Peyer's patch (tissue), 4 donors: ENCODE measurements around the gene TRPM3.

ENCODE experiments used
- POLR2A ChIP-seq, 2 donors: fragments of 450-650 bp; IDR thresholded peaks; one replicate each; pipeline ENCODE4 v1.5.1; 2017; ENCODE audit warnings: antibody characterized with exemption in 2 of 2, mild to moderate bottlenecking in 2 of 2, moderate library complexity in 2 of 2
- TF ChIP-seq, protein P1 (sequence below), 6 experiments: fragments of 450-650 bp in 4 of 6; fragments of 200-600 bp in 2 of 6; sonication (generic) in 1 of 6; IDR thresholded peaks; one replicate each; pipeline ENCODE4 v1.5.1; 2017 to 2019; ENCODE audit warnings: antibody characterized with exemption in 6 of 6, mild to moderate bottlenecking in 3 of 6, moderate library complexity in 1 of 6

DNA sequence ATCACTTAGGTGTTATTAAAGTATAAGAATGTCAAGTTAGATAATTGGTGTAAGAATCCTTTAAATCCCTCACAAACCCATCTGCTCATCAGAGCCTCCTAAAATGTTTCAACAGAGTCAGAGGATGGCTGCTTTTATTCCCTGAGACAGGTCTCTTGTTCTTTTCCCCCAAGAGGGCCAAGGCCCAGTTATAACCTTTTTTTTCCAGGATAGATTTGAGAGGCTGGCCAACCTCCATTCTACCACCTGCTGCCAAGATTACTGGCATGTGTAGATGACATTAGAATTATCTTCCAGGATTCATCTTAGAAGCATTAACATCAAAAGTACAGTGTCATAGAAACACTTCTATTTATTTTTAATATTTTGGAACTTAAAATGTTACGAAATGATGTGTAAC lies 305.1 kb downstream of the TRPM3 start:
- TF ChIP-seq, protein P1, sequence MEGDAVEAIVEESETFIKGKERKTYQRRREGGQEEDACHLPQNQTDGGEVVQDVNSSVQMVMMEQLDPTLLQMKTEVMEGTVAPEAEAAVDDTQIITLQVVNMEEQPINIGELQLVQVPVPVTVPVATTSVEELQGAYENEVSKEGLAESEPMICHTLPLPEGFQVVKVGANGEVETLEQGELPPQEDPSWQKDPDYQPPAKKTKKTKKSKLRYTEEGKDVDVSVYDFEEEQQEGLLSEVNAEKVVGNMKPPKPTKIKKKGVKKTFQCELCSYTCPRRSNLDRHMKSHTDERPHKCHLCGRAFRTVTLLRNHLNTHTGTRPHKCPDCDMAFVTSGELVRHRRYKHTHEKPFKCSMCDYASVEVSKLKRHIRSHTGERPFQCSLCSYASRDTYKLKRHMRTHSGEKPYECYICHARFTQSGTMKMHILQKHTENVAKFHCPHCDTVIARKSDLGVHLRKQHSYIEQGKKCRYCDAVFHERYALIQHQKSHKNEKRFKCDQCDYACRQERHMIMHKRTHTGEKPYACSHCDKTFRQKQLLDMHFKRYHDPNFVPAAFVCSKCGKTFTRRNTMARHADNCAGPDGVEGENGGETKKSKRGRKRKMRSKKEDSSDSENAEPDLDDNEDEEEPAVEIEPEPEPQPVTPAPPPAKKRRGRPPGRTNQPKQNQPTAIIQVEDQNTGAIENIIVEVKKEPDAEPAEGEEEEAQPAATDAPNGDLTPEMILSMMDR (IDR thresholded peaks at IDR 0.05), result no peak
- no peak for TF ChIP-seq POLR2A (IDR thresholded peaks at IDR 0.05)
